Adrenal gland (tissue), 5 donors: ENCODE data around the gene GHRH.

Experiments
- CTCF ChIP-seq, 6 experiments: fragments of 450-650 bp in 4 of 6; fragments of 200-600 bp in 2 of 6; sonication (generic) in 1 of 6; IDR thresholded peaks; 1 replicate in 5 of 6; 2 replicates in 1 of 6; pipeline versions ENCODE4 v1.5.1 to v1.8.0; 2016 to 2021; ENCODE audit warnings: antibody characterized with exemption in 6 of 6, mild to moderate bottlenecking in 2 of 6, moderate library complexity in 1 of 6
- POLR2A ChIP-seq, 2 donors: fragments of 450-650 bp; IDR thresholded peaks; one replicate each; pipeline ENCODE4 v1.6.1; 2017; ENCODE audit warnings: antibody characterized with exemption in 2 of 2, mild to moderate bottlenecking in 2 of 2, moderate library complexity in 1 of 2
- donor health status: DM: no; HTN: no; CAD: no.

- no peak for TF ChIP-seq POLR2A (IDR thresholded peaks at IDR 0.05)
- TF ChIP-seq CTCF (IDR thresholded peaks at IDR 0.05): no peak
These were observed 24.0 kb downstream of the GHRH start for GRCh38 chr20:37237656-37238055.
